Measurements from ENCODE around the gene NUBPL.
"Not testable (repeated sequence)": the region's sequence is repeated elsewhere in the genome, so short reads cannot be mapped to it uniquely, and the experiment has no call there.

The NUBPL gene

GRCh38 chr14:31880935-31881334, 319.7 kb downstream of the NUBPL start:
- no peak for DNase-seq (ENCODE audit: low spot score)

- DNase-seq (ENCODE audit: low spot score) = no peak
Observed at GRCh38 chr14:31881531-31882310, 320.5 kb downstream of the NUBPL start.

DNA sequence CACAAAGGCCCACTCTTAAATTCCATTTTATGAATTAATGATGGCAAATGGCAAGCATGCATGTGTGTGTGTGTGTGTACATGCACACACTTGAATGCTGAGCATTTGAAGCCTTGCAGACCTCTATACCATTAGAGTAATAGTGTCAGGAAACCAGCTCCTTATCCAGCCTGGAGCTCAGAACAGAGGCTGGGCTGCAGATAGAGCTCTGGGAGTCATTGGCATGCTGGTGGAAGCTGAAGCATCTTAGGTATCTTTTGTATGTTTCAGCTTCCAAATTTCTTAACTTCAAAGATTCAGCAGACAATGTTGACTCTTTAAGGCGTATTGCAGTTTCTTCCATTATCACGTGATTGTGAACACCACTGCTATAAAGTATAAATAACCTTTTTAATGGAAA, 323.0 kb downstream of the NUBPL start:
- no peak for DNase-seq (ENCODE audit: low spot score)

- DNase-seq (ENCODE audit: low spot score) = no peak
Observed at GRCh38 chr14:31884776-31885379, 323.7 kb downstream of the NUBPL start.

GRCh38 chr14:31886156-31886835, 325.1 kb downstream of the NUBPL start:
- DNase-seq (ENCODE audit: low spot score) = peak; percentile 25

DNA sequence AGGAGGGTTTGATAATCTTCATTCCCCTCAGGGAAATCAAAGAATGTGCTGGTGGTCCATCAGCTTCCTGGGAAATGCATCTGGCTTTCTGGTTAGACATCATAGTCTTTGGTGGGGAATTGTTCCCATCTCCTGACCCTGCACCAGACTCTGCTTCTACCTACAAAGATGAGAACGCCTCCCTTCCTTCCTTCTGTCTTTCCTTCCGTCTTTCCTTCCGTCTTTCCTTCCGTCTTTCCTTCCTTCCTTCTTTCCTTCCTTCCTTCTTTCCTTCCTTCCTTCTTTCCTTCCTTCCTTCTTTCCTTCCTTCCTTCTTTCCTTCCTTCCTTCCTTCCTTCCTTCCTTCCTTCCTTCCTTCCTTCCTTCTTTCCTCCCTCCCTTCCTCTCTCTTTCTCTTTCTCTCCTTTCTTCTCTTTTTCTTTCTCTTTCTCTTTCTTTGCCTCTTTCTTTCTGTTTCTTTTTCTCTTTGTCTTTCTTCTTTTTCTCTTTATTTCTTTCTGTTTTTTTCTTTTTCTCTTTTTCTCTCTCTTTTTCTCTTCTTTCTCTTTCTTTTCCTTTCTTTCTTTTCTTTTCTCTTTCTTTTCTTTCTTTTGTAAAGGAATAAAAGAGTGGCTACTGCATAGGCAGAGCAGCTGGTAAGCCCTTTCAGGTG, 326.9 kb downstream of the NUBPL start:
- DNase-seq (ENCODE audit: low spot score) = no peak

- no peak for DNase-seq (ENCODE audit: low spot score)
Observed at GRCh38 chr14:31889297-31889696, 328.1 kb downstream of the NUBPL start.

GRCh38 chr14:31890202-31890601, 329.0 kb downstream of the NUBPL start:
- DNase-seq (ENCODE audit: low spot score) = not testable (repeated sequence)

GRCh38 chr14:31893221-31893757, 332.1 kb downstream of the NUBPL start:
- DNase-seq (ENCODE audit: low spot score) = peak; percentile 14

- no peak for DNase-seq (ENCODE audit: low spot score)
Observed at GRCh38 chr14:31894351-31894750, 333.1 kb downstream of the NUBPL start.

- peak; percentile 35 for DNase-seq (ENCODE audit: low spot score)
Observed at GRCh38 chr14:31895206-31895605, 334.0 kb downstream of the NUBPL start.

GRCh38 chr14:31895646-31896045, 334.4 kb downstream of the NUBPL start:
- DNase-seq (ENCODE audit: low spot score) = no peak

GRCh38 chr14:31897581-31898186, 336.5 kb downstream of the NUBPL start:
- DNase-seq (ENCODE audit: low spot score) = no peak

DNA sequence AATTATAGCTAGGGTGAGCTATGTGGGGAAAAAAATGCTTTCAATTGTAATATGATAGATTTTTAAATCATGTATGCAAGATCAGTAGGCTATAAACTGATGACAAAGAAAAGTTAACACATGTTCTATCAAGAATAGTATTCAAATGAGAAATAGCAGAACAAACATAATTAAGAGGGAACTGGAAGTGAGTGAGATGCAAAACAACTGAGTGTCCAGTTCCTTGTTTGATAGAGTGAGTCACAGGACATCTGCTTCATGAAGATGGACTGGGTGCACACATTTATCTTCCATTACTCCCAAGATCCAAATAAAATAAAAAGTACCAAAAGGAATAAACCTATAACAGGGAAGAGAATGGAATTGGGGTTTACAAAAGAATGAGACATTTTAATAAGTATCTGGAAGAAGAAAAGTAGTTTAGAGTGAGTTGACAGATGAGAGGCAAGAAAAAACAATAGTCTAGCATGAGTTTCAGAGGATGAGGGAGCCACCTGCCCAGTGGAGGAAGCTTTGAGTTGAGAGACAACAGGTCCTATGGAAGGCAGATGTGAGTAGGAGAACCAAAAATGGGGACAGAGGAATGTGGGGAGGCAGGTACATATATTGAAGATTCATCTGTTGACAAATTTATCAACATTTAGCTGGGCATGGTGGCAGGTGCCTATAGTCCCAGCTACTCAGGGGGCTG, 337.8 kb downstream of the NUBPL start:
- DNase-seq (ENCODE audit: low spot score) = no peak

- no peak for DNase-seq (ENCODE audit: low spot score)
Observed at GRCh38 chr14:31902002-31902401, 340.8 kb downstream of the NUBPL start.

DNA sequence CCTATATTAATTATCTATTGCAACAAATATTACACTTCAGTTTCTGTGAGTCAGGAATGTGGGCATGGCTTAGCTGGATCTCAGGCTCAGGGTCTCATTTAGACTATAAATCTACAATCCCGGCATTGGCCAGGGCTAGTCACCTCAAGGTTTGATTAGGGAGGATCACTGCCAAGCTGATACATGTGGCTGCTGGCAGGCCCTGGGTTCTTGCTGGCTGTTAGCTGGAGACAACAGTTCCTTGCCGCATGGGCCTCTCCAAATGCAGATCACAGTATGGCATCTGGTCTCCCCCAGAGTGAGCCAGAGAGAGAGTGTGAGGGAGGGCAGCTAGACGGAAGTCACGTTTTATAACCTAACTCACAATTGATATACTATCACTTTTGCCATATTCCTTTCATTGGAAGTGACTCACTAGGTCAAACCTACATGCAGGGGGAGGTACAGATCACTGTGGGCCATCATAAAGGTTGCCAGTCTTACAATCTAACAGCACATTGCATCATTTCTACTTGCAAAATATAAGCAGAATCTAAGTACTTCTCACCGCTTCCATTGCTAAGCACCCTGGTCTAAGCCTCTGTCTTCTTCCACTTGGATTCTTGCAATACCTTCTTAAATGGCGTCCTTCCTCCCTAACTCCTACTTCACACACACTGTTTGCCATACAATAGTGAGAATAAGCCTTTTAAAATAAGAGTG, 341.9 kb downstream of the NUBPL start:
- no peak for DNase-seq (ENCODE audit: low spot score)

DNA sequence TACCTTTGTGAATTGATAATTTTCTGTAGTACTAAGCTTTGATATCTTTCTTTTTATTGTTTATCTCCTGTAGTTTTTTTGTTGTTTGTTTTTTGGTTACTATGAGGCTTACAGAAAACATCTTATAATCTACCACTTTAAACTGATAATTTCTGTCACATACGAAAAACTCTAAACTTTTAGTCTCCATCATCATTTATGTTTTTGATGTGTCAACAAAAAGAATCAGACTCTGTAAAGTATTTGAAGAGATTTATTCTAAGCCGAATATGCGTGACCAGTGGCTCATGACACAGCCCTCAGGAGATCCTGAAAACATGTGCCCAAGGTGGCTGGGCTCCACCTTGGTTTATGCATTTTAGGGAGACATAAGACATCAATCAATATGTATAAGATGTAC, 348.8 kb downstream of the NUBPL start:
- no peak for DNase-seq (ENCODE audit: low spot score)

All from pons (tissue), 1 donor.